Gastrocnemius medialis (tissue), 4 donors: ENCODE measurements around the gene S1PR5.

Source experiments
- POLR2A ChIP-seq, 2 donors: fragments of 450-650 bp; IDR thresholded peaks; one replicate each; pipeline ENCODE4 v1.6.1; 2017; ENCODE audit warnings: antibody characterized with exemption in 2 of 2, mild to moderate bottlenecking in 2 of 2, moderate library complexity in 2 of 2
- TF ChIP-seq, protein P1 (sequence below), 5 experiments: fragments of 450-650 bp in 3 of 5; fragments of 200-600 bp in 2 of 5; sonication (generic) in 2 of 5; IDR thresholded peaks in 4 of 5; conservative IDR thresholded peaks in 1 of 5; 1 replicate in 4 of 5; 2 replicates in 1 of 5; pipeline ENCODE4 v1.5.1; 2016 to 2019; ENCODE audit warnings: antibody characterized with exemption in 5 of 5, mild to moderate bottlenecking in 3 of 5, moderate library complexity in 3 of 5

DNA sequence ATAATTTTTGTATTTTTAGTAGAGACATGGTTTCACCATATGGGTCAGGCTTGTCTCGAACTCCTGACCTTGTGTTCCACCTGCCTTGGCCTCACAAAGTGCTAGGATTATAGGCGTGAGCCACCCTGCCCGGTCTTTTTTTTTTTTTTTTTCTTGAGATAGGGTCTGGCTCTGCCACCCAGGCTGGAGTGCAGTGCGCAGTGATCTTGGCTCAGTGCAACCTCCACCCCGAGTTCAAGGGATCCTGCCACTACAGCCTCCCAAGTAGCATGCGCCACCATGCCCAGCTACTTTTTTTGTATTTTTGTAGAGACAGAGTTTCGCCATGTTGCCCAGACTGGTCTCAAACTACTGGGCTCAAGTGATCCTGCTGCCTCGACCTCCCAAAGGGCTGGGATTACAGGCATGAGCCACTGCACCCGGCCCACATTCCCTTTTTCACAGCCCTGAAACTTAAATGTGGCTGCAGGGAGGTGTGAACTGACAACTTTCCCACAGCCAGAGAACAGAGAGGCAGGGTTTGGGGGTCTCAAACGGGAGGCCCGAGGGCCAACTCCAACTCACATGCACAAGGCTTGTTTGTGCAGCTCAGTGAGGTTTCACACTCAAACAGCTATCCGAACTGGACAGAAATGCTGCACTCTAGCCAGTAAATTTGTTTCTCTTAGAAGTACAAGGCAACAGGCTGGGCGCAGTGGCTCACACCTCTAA, 4.4 kb upstream of the S1PR5 start:
- TF ChIP-seq, protein P1, sequence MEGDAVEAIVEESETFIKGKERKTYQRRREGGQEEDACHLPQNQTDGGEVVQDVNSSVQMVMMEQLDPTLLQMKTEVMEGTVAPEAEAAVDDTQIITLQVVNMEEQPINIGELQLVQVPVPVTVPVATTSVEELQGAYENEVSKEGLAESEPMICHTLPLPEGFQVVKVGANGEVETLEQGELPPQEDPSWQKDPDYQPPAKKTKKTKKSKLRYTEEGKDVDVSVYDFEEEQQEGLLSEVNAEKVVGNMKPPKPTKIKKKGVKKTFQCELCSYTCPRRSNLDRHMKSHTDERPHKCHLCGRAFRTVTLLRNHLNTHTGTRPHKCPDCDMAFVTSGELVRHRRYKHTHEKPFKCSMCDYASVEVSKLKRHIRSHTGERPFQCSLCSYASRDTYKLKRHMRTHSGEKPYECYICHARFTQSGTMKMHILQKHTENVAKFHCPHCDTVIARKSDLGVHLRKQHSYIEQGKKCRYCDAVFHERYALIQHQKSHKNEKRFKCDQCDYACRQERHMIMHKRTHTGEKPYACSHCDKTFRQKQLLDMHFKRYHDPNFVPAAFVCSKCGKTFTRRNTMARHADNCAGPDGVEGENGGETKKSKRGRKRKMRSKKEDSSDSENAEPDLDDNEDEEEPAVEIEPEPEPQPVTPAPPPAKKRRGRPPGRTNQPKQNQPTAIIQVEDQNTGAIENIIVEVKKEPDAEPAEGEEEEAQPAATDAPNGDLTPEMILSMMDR (IDR thresholded peaks at IDR 0.05 in 4 of 5, conservative IDR thresholded peaks at IDR 0.05 in 1 of 5) = no peak
- no peak for TF ChIP-seq POLR2A (IDR thresholded peaks at IDR 0.05)
